Immature natural killer cell (primary cell): ENCODE measurements around the gene PSD. TPM values are rescaled to one million over a fixed set of nuclear protein-coding genes. Genes with fewer than 3 reads are reported as not detected.

Experiments used
- DNase-seq, 3 donors: peaks; one replicate each; pipeline ENCODE4 v3.0.0; 2022; ENCODE audit warnings: mixed read lengths in 1 of 3
- H3K27ac Mint-ChIP-seq, 6 donors: one replicate each; pipeline ENCODE4 v1.8.0; 2020; ENCODE audit warnings: mixed read lengths in 6 of 6, mild to moderate bottlenecking in 5 of 6, inconsistent platforms in 4 of 6, moderate library complexity in 3 of 6
- H3K27me3 Mint-ChIP-seq, 3 donors: one replicate each; pipeline ENCODE4 v1.8.0; 2020 to 2021; ENCODE audit warnings: low read depth in 3 of 3, mild to moderate bottlenecking in 3 of 3, mixed read lengths in 3 of 3, moderate library complexity in 3 of 3, inconsistent platforms in 1 of 3
- H3K36me3 Mint-ChIP-seq, 3 donors: one replicate each; pipeline ENCODE4 v1.8.0; 2020; ENCODE audit warnings: mixed read lengths in 3 of 3, inconsistent platforms in 2 of 3, mild to moderate bottlenecking in 2 of 3
- H3K4me1 Mint-ChIP-seq, 2 donors: one replicate each; pipeline ENCODE4 v1.8.0; 2020; ENCODE audit warnings: inconsistent platforms in 2 of 2, mild to moderate bottlenecking in 2 of 2, mixed read lengths in 2 of 2, moderate library complexity in 1 of 2
- H3K4me3 Mint-ChIP-seq, 5 donors: one replicate each; pipeline ENCODE4 v1.8.0; 2020; ENCODE audit warnings: mild to moderate bottlenecking in 5 of 5, mixed read lengths in 5 of 5, inconsistent platforms in 3 of 5, moderate library complexity in 3 of 5
- H3K9me3 Mint-ChIP-seq, 6 donors: one replicate each; pipeline ENCODE4 v1.8.0; 2020; ENCODE audit warnings: mild to moderate bottlenecking in 6 of 6, mixed read lengths in 6 of 6, inconsistent platforms in 4 of 6, moderate library complexity in 3 of 6
- polyA plus RNA-seq, 3 donors: library from polyadenylated mRNA; unstranded; fragments of 300-500 nt; fragmentation: Illumina TruSeq; gene quantifications; one replicate each; pipeline ENCODE4 v1.2.3, GENCODE V29; 2021

PSD gene
- polyA plus RNA-seq, 3 donors from 2014 or later, result 1.2 to 2.2 (median 2.0) TPM

- no peaks in the 10 kb centered on the region for H3K4me1 Mint-ChIP-seq
- peaks cover 40 to 83% (median 61%) of the 10 kb centered on the region in 3 donors for H3K36me3 Mint-ChIP-seq
- H3K27me3 Mint-ChIP-seq, result peaks cover 0 to 2% (median 0%) of the 10 kb centered on the region in 3 donors
- no peak for DNase-seq
- H3K9me3 Mint-ChIP-seq, result no peaks in the 10 kb centered on the region
- no peak overlapping the region for H3K4me3 Mint-ChIP-seq
- no peak overlapping the region for H3K27ac Mint-ChIP-seq
These were observed 50.5 kb downstream of the PSD start for GRCh38 chr10:102368077-102368476.

GRCh38 chr10:102367441-102367840 lies 51.1 kb downstream of the PSD start:
- Mint-ChIP-seq H3K4me3 (no peak overlapping the region), H3K27me3 (peaks cover 0 to 2% (median 2%) of the 10 kb centered on the region in 3 donors), H3K27ac (no peak overlapping the region), H3K9me3 (no peaks in the 10 kb centered on the region), H3K36me3 (peaks cover 47 to 83% (median 62%) of the 10 kb centered on the region in 3 donors), H3K4me1 (no peaks in the 10 kb centered on the region)
- DNase-seq, result no peak

GRCh38 chr10:102358712-102359382 lies 59.7 kb downstream of the PSD start:
- no peak for DNase-seq
- H3K27ac Mint-ChIP-seq, result no peak overlapping the region
- peaks cover 30 to 60% (median 43%) of the 10 kb centered on the region in 3 donors for H3K36me3 Mint-ChIP-seq
- no peak overlapping the region for H3K4me3 Mint-ChIP-seq
- H3K4me1 Mint-ChIP-seq, result no peaks in the 10 kb centered on the region
- no peaks in the 10 kb centered on the region for H3K9me3 Mint-ChIP-seq
- peaks cover 0 to 7% (median 0%) of the 10 kb centered on the region in 3 donors for H3K27me3 Mint-ChIP-seq

- no peak for DNase-seq
- Mint-ChIP-seq H3K27me3 (peaks cover 0 to 7% (median 2%) of the 10 kb centered on the region in 3 donors), H3K4me1 (no peaks in the 10 kb centered on the region), H3K36me3 (peaks cover 8 to 36% (median 13%) of the 10 kb centered on the region in 3 donors), H3K4me3 (no peak overlapping the region), H3K27ac (no peak overlapping the region), H3K9me3 (no peaks in the 10 kb centered on the region)
These were observed 64.1 kb downstream of the PSD start for GRCh38 chr10:102354451-102354850.

Other genes with a start within 250 kb of the PSD start
- not detected for gene ELOVL3, start 192.5 kb downstream of the PSD start, polyA plus RNA-seq
- gene PITX3, start 177.3 kb downstream of the PSD start, polyA plus RNA-seq, result not detected
- 10 to 100 TPM in 1 of 3 donors, 1 to 10 TPM in 2; 3.5 to 23.2 (median 7.3) TPM for gene GBF1, start 173.3 kb downstream of the PSD start, polyA plus RNA-seq
- gene NFKB2, start 23.1 kb downstream of the PSD start, polyA plus RNA-seq, result 10 to 100 TPM in 1 of 3 donors, 1 to 10 TPM in 2; 3.6 to 11.4 (median 5.0) TPM
- 10 to 100 TPM; 39.5 to 43.9 (median 39.7) TPM for gene FBXL15, start 2.1 kb upstream of the PSD start, polyA plus RNA-seq
- gene CUEDC2, start 13.8 kb upstream of the PSD start, polyA plus RNA-seq, result 10 to 100 TPM; 61.8 to 65.3 (median 63.3) TPM
- gene C10orf95, start 32.8 kb upstream of the PSD start, polyA plus RNA-seq, result under 1 TPM; 0.32 to 0.67 (median 0.59) TPM
- gene ACTR1A, start 83.9 kb upstream of the PSD start, polyA plus RNA-seq, result 100 to 1,000 TPM in 2 of 3 donors, 10 to 100 TPM in 1; 91.6 to 125 (median 115) TPM
- gene SUFU, start 85.2 kb upstream of the PSD start, polyA plus RNA-seq, result 1 to 10 TPM; 1.3 to 6.7 (median 2.1) TPM
- gene TRIM8, start 225.7 kb upstream of the PSD start, polyA plus RNA-seq, result 10 to 100 TPM; 30.5 to 78.8 (median 39.2) TPM